WTC11 (cell line): ENCODE results near the gene DTHD1.

Source experiments
- CTCF ChIP-seq: fragments of 200-600 bp; IDR thresholded peaks from 2 replicates; pipeline ENCODE4 v1.8.0; 2022; ENCODE audit warnings: antibody characterized with exemption
- HMGA2 ChIP-seq: fragments of 250-450 bp; sonication (Bioruptor Pico); IDR thresholded peaks from 2 replicates; pipeline ENCODE4 v1.4.0; 2021; ENCODE audit warnings: mild to moderate bottlenecking, moderate library complexity
- JUN ChIP-seq: sonication (generic); formaldehyde crosslinking; IDR thresholded peaks from 2 replicates; pipeline ENCODE4 v1.8.0; 2023; ENCODE audit warnings: mild to moderate bottlenecking, missing genetic modification reagents
- TCF7 ChIP-seq: sonication (generic); formaldehyde crosslinking; IDR thresholded peaks from 2 replicates; pipeline ENCODE4 v1.8.0; 2022; ENCODE audit warnings: mild to moderate bottlenecking, low read depth, missing genetic modification reagents, moderate library complexity
- TF ChIP-seq, protein P1 (sequence below): sonication (generic); formaldehyde crosslinking; conservative IDR thresholded peaks from 2 replicates; pipeline ENCODE4 v1.8.1; 2023; ENCODE audit warnings: mild to moderate bottlenecking, low read depth, missing genetic modification reagents, moderate library complexity

GRCh38 chr4:36332023-36332781, 50.8 kb downstream of the DTHD1 start:
- TF ChIP-seq CTCF (no peak), HMGA2 (CRISPR knock-in tag) (peak; percentile 98), JUN (no peak), TCF7 (no peak)
- TF ChIP-seq, protein P1, sequence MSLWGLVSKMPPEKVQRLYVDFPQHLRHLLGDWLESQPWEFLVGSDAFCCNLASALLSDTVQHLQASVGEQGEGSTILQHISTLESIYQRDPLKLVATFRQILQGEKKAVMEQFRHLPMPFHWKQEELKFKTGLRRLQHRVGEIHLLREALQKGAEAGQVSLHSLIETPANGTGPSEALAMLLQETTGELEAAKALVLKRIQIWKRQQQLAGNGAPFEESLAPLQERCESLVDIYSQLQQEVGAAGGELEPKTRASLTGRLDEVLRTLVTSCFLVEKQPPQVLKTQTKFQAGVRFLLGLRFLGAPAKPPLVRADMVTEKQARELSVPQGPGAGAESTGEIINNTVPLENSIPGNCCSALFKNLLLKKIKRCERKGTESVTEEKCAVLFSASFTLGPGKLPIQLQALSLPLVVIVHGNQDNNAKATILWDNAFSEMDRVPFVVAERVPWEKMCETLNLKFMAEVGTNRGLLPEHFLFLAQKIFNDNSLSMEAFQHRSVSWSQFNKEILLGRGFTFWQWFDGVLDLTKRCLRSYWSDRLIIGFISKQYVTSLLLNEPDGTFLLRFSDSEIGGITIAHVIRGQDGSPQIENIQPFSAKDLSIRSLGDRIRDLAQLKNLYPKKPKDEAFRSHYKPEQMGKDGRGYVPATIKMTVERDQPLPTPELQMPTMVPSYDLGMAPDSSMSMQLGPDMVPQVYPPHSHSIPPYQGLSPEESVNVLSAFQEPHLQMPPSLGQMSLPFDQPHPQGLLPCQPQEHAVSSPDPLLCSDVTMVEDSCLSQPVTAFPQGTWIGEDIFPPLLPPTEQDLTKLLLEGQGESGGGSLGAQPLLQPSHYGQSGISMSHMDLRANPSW (CRISPR knock-in tag) = no peak
